AML-193 (cell line): Measurements from ENCODE around the gene KCNMA1.

Experiments
- DNase-seq, 2 experiments: peaks; one replicate each; lab custom pipeline; 2025; lab: John Stamatoyannopoulos, UW

The KCNMA1 gene

DNA sequence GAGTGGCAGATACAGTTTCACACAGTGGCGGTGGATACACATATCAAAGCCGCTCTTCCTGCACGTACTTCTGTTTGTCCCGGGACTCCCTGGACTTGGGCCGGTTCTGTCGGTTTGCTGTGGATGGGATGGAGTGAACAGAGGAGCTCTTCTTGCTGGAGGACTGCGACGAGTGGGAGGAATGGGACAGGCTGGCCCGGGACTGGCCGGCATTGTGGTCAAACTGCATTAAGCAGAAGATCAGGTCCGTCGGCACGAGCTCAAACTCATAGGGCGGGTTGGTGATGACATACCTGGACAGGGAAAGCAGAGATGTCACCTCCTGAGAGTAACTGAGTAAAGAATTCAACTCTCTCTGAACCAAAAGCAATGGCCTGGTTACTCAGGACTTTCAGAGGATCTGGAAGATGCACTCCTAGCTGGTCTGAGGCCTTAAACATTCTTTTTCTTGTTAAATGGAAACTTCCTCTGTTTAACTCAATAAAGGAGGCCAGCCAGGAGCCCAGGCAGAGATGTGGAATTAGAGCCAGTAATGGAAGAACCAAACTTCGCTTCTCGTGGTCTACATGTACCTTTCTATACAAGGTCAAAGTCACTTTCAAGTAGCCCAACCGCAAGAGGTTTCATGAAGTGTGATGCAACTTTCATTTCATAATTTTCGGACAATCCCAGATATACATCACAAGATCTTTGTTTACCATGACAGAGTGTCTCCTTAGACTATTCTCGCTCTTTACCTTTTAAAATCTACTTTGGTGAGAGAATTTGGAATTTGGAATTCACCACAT is 750.2 kb downstream of the KCNMA1 start:
- no peak for DNase-seq

DNA sequence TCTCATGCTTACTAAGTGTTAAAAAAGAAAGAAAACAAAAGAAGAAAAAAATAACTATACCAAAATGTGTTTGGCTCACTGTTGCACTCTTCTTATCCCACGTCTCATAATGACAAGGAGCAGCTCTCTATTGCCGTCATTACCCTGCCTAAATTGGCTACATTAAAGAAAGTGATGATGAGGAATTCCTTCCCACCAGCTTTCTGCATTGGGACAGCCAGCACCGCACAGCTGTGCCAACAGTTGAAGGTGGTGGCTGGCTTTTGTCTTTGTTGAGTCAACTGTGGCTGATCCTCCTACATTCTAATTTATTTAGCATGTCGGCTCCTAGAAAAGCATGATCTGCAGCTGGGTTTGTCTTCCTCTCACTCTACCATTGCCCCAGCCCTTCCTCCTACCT is 751.8 kb downstream of the KCNMA1 start:
- DNase-seq = no peak

DNA sequence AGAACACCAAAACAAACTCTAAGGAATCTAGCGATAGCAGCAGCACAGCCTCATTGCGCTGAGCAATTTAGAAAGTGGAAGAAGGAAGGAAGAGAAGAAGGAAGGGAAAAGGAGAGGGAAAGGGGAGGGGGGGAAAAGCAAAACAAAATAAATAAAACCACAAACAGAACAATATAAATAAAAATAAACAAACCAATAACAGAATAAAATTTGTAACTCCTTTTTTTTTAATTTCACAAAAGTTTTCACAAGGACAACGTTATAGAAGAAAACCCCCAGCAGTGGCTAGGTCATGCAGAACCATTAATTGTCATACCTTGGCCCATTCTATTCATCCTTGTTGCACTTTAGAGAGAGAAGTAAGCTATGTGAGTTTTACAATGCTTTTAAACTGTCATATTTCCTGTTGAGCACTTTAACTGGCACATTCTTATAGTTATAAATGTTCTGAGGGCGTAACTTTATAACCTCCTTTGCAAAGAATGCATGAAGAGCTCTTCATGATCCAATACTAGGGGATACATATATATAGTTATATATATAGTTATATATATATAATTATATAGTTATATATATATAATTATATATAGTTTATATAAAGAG is 752.8 kb downstream of the KCNMA1 start:
- DNase-seq = no peak

DNA sequence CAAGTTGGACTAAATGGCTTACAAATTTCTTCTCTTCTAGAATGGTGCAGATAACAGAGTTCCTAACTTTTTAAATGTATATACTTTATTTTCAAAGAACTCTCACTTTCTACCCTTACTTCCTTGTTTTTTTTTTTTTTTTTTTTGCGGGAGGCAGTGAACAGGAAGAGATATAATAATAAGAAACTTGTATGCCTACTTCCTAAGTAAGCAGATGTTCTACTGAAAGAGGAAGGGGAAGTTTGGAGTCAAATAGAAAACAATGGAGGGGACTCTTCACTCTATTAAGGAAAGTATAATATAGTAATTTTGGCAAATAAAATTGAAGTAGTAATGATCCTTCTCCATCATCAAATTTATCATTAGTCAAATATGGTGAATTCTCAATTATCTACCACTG is 754.0 kb downstream of the KCNMA1 start:
- peak; percentile 30 to 32 for DNase-seq

DNA sequence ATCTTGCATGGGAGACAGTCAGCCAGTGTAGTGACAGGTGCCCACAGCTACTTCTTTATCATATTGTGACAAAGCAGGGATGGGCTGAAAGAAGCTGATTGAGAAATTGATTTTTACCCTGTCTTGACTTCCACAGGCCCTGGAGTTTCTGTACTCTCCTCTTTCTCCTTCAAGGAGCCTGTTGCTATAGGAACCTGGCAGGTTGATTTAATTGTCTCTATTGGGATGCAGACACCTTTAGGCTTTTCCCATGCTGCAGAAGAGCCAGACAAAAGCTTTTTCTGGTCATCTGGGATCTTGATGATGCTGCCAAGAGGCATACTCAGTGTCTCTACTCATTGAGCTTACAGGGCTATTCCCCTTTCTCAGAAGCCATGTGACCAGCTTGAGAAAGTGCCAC is 754.8 kb downstream of the KCNMA1 start:
- DNase-seq = no peak

DNA sequence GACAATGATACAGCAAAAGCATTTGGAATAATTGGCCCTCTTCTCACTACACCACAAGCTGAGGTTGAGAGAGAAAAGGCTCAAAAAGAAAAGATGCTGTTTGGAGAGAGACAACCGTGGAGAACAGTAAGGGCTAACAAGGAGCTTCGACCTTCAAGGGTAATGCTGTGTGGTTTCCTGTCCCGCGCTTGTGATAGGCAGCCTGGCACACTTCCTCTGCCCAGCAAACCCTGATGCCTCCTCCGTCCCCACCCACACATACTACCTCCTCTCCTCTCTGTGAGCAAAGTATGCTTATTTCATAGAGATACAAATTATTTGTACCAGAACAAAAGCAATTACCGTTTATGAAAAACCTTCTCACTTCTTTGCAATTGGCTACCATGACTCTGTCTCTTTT is 755.4 kb downstream of the KCNMA1 start:
- peak; percentile 7 to 15 for DNase-seq

DNA sequence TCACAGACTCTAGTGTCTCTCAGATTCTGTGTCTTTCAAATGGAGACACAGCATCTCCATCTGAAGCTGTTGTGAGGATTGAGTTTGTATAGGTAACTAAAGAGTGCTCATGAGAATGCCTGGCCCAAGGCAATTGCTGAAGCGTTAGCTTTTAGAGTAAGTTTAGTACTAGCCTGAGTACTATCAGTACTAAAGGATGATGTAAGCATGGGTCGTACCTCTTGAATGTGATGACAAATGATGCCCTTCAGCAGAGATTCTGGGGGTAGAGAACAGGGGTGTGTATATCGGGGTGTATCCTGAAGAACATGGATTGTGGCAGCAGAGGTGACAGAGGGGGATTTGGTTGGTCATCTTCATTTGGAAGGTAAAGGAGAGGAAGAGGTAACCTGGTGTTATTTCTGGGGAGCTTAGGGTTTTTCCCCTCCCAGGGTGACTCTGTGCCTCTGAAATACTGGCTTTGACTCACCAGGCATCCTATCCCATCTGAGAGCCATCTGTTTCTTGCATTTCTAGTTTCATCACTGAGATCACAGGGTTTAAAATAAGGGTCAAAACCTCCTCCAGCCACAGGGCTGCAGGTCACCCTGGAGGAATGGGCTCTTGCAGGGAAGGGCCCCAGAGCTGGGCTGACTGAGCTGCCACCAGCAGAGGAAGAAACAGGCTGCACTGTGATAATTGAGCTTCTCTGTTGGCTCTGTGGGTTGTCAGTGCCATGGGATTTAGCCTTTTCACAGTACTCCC is 756.0 kb downstream of the KCNMA1 start:
- DNase-seq = no peak

DNA sequence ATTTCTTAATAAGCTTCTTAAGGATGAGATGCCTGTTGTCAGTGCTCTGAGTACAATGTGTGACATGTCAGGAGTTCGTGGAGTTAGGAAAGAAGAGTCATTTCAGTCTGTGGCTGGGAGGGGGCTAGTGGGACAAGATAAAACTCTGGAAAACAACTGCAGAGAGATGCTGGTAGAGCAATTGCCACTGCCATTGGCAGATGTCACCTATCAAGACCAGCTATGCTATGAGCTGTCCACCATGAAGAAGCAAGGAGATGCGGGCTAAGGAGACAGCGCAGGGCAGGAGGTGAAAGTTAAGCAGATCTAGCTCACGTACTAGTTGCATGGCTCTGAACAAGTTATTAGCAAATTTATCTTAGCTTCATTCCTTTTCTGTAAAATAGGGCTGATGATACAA is 756.7 kb downstream of the KCNMA1 start:
- DNase-seq = no peak

DNA sequence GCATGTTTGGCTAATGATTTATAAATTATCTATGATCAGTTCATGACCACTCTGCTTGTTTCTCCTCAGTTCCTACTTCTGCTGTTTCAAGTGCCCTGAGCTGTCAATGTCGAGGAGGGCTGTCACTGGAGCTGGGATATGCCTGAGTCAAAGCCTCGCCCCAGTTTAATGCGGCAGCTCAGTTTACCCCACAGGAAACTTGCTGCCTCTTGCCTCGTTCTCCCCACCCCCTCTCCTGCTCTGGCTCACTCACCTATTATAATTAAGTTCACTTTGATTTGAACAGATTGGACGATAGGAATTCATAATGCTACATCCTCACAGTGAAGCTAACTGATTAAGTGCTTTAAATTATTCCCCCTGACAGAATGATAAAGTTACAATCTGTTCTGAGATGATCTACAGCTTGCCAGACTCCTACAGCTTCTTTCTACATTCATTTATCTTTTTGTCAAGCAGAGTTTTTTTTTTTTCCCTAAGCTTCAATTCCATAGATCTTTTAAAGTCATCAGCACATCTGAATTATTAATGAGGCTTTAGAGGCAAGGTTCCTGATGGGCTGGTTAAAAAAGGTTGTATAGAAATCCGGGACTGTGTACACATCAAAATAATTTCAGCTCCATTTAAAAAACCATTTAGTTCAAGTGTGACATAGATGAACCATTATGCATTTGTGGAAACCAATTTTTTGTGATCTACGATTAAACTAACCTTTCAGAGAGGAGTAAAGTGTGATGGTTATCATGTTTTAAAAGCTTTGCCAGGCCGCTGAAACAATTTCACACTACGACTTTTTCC is 758.3 kb downstream of the KCNMA1 start:
- DNase-seq = no peak

DNA sequence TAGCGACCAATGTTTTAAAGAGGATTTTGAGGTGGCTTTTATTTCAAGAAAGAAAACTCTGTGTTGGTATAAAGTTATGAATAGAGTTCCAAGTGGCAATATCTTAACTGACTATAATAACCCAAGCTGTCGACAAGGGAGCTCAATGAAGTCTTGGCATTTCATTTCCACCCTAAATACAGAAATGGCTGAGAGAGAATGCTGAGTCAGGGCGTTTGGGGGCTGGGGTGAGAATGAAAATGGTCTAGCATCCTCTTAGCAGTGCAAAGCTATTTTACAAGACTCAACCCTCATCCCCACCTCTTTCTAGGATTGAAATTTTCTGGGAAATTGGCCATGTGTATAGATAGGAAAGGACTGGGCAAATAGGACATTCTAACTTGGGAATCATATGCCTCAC is 759.1 kb downstream of the KCNMA1 start:
- DNase-seq = no peak

DNA sequence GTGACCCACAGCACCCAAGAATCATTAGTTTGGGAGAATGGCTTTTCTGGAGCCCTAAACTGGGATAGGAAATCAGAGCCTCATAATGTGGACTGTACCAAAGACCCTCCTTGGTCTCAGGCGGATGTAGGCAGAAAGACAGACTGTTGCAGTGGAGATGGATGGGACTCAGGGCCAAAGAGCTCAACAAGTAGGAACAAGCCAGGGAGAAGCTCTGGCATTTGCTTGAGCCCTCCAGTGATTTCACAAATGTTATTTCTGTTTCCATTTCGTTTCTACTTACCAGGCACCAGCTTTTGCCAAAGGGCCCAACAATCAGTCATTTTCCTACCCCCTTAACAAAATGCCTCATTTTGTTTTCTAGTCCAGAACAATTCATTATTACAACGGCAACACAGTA is 762.7 kb downstream of the KCNMA1 start:
- no peak for DNase-seq

DNA sequence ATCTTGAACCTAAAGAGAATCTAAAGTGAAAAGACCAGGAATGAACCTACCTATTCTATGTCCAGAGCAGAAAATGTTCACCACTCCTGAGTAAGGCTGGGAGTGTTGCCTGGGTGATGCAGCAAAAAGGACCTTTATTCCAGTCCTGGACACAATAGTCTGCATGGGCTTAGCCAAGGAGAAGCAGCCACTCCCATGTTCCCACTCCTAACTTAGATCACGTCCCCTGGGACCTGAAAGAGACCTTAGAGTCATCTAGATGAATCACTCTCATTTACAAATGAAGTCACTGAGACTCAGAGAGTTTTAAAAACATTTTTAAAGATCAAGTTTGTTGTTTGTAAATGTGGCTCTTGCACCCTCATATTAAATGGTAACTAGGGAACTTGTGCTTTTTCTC is 763.4 kb downstream of the KCNMA1 start:
- DNase-seq = no peak

DNA sequence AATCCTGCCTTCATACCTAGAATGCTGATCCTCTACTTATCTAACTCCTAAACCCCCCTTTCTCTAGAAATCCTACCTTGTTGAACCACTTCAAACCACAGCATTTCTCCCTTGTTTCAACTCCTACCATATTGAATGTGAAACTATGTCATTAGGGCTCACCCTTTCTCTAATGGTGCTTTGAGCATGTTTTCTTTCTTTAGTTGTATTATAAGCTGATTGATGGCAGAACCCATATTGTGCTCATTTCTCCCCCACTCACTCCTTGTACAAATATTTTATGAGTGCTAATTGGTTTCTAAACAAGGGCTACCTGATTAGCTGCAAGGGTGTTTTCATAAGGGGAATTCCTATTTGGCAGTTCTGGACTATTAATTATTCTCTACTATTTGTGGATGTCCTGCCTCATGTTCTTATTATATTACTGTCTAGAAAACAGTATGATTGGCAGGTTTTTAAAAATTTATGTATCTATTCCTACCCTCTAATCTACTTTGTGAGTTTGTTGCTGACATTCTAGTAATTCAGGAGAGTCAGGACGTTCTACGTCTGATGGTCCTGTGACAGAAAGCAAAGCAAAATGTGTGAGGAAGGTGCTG is 765.8 kb downstream of the KCNMA1 start:
- no peak for DNase-seq

DNA sequence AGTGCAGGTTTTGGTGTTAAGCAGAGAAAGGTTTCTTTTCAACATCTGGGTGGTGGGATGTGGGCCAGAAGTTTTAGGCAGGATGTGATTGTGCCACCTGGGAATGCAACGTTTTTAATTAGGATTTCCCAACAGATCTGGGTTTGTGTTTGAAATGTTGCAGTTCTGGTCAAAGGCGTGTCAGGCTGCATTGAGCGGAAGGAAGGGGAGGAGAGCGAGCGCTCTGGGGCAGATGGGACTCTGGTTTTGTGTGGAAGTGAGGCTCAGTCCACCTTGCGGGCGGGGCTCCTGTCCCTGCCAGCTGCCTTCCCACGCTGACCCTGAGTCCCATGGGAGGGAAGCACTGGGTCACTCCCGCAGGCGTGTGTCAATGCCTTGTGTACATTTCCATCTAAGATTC is 767.7 kb downstream of the KCNMA1 start:
- DNase-seq = no peak

DNA sequence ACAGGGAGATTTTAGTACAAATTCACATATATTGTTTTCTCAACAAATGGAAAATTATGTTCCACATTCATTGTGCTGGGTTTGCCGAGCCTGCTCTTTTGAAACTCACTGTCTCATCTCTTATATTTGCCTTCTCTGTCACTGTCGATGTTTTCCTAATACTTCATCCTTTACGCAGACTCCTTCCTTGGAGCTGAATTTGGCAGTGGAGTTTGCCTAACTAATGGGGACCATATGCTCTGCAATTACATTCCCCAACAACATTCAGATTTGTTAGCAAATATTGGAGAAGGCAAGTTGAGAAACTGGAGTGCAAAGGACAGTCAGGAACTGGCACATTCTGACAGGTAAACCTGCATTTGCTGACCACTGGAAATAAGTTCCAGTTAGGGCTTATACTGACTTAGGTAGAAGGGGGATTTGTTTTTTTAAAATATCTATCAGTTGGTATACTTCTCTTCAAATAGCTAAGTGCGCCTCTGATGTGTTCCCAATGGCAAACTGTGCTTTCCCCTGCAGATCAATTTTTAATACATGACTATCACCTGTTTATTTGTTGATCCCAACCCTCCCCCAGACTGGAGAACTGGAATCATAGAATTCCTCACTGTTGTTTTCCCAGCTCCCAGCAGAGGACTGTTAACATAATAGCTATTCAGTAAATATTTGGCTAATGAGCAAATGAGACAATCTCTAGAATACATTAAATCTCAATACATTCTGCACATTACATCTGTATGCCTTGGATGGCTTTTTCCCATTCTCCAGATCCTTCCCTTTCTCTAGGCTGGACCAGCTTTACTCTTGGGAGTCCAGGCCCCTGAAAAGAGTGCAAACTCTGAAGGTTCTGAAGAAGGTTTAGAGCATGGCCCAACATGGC is 769.3 kb downstream of the KCNMA1 start:
- DNase-seq = no peak

DNA sequence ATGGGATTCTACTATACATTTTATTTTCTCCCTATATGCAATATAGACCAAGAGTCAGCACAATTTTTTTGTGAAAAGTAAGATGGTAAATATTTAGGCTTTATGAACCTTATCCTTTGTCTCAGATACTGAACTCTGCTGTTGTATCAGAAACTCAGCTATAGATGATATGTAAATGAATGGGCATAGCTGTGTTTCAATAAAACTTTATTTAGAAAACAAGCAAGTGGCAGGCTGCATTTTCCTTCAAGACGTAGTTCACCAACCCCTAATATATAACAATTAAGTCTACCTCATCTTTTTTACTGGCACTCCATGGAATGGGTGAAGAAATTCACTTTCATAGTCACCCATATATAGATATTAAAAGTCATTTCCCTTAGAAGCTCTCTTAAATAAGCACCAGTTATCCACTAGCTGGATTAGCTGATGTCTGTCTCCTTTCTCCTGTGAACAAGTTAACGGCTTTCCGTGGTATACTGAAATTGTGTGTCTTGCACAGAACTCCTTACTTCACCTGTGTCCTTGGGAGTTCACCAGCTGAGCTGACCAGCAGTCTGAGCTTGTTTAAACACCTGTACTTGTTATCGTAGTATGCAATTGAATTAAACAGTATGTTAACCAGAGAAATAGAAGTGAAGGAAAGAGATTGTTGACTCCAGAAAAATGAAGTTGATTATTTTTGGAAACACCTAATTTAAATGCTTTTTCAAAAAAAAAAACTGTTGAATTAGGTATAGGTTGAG is 770.6 kb downstream of the KCNMA1 start:
- no peak for DNase-seq

DNA sequence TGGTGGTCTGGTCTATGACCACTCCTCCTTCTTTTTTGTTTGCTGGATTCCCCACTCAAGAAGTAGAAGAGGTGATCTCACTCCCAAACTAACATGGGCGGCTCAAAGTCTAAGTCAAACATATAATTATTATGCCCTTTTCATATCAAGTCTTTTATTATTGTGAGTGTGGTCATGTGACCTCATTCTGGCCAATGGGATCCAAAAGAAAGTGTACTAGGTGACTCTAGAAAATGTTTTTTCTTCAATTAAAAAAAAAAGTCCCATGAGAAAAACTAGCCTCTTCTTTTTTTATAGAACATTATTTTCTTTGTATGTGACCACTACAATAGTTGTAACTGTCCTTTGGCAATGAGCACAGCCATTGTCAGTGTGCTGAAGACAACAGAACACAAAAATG is 772.7 kb downstream of the KCNMA1 start:
- DNase-seq = no peak

DNA sequence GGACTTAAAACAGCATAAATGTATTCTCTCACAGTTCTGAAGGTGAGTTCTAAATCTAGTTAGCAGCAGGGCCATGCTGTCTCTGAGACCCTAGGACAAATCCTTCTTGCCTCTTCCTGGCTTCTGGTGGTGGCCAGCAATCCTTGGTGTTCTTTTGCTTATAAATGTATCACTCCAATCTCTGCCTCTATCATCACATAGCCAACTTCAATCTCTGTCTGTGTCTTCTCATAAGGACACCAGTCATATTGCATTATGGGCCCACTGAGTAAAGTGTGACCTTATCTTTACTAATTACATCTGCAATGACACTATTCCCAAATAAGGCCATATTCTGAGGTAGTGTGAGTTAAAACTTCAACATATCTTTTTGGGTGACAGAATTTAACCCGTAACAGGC is 778.9 kb downstream of the KCNMA1 start:
- no peak for DNase-seq

DNA sequence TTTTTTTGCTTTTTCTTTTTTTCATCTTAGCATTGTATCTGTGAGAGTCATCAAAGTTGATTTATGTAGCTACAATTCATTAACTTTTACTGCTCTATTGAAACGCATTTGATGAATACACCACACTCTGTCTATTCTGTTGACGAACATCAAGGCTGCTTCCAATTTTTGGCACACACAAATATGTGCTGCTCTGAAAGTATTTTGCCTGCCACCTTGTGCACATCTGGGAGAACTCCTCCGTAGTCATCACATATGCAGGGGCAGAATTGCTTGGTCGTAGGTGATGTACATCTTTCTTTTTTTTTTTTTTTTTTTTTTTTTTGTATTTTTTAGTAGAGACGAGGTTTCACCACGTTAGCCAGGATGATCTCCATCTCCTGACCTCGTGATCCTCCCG is 796.8 kb downstream of the KCNMA1 start:
- no peak for DNase-seq

DNA sequence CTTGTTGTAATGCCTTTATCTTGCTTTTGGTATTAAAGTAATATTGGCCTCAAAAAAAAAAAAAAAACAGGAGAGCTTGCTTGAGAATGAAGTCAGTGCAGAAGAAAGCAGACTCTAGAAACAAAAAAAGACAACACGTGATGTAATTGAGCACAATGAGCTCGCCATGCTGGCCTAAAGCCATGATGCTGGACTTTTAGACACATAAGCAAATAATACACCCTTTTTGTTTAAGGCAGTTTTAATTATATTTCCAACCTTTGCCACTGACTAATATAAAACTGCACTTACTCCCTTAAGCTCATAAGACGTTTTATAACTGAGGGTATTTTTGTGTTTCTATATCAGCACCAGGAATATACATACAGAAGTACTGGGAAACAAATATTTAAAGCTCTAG is 798.3 kb downstream of the KCNMA1 start:
- no peak for DNase-seq
